OCI-LY1 (cell line): ENCODE measurements around the gene C2orf68.

Experiments used
- H2AFZ ChIP-seq: fragments of 200-600 bp; sonication (generic), shearing (Covaris generic); 2 replicates; pipeline ENCODE4 v1.6.0; 2014; ENCODE audit warnings: antibody characterized with exemption, mild to moderate bottlenecking, low read length
- H3F3A ChIP-seq: fragments of 200-600 bp; sonication (generic), shearing (Covaris generic); 2 replicates; pipeline ENCODE4 v1.6.0; 2014; ENCODE audit warnings: mild to moderate bottlenecking, antibody characterized with exemption, low read length, moderate library complexity; ENCODE audit not compliant: insufficient read depth
- H3K27ac ChIP-seq: fragments of 200-600 bp; sonication (generic); 2 replicates; pipeline ENCODE4 v1.5.1; 2014; ENCODE audit warnings: low read length, mixed run types, mild to moderate bottlenecking, low read depth; ENCODE audit not compliant: poor library complexity, severe bottlenecking
- H3K27me3 ChIP-seq: fragments of 200-600 bp; sonication (generic); 2 replicates; pipeline ENCODE4 v1.6.0; 2014; ENCODE audit warnings: antibody characterized with exemption, mild to moderate bottlenecking, low read length, moderate library complexity; ENCODE audit not compliant: insufficient read depth
- H3K36me3 ChIP-seq: fragments of 200-600 bp; sonication (generic); 2 replicates; pipeline ENCODE4 v1.6.1; 2014; ENCODE audit warnings: mild to moderate bottlenecking, antibody characterized with exemption, low read length, moderate library complexity, mixed read lengths; ENCODE audit not compliant: insufficient read depth
- H3K4me1 ChIP-seq: fragments of 200-600 bp; sonication (generic); 2 replicates; pipeline ENCODE4 v1.5.1; 2014; ENCODE audit warnings: mild to moderate bottlenecking, low read length, moderate library complexity; ENCODE audit not compliant: insufficient read depth, severe bottlenecking
- H3K4me2 ChIP-seq: fragments of 200-600 bp; sonication (generic), shearing (Covaris generic); 2 replicates; pipeline ENCODE4 v1.6.1; 2014; ENCODE audit warnings: low read length
- H3K4me3 ChIP-seq: fragments of 200-600 bp; sonication (generic); 2 replicates; pipeline ENCODE4 v1.5.1; 2014; ENCODE audit warnings: low read length, low read depth, mild to moderate bottlenecking, mixed read lengths; ENCODE audit not compliant: poor library complexity, severe bottlenecking
- H3K79me2 ChIP-seq: fragments of 200-600 bp; shearing (Covaris generic); 2 replicates; pipeline ENCODE4 v1.6.1; 2016; ENCODE audit warnings: mixed run types, low read length, mixed read lengths; ENCODE audit not compliant: insufficient read depth
- H3K9ac ChIP-seq: fragments of 200-600 bp; sonication (generic), shearing (Covaris generic); 2 replicates; pipeline ENCODE4 v1.6.1; 2014; ENCODE audit warnings: mild to moderate bottlenecking, low read length, mixed read lengths
- H3K9me2 ChIP-seq: fragments of 200-600 bp; sonication (generic), shearing (Covaris generic); 2 replicates; pipeline ENCODE4 v1.6.1; 2014; ENCODE audit warnings: low read depth, mild to moderate bottlenecking, low read length, mixed read lengths
- H3K9me3 ChIP-seq: fragments of 200-600 bp; shearing (Covaris generic); 2 replicates; pipeline ENCODE4 v1.6.1; 2014; ENCODE audit warnings: low read length, mixed read lengths
- H4K20me1 ChIP-seq: fragments of 200-600 bp; sonication (generic), shearing (Covaris generic); 2 replicates; pipeline ENCODE4 v1.6.0; 2016; ENCODE audit warnings: mild to moderate bottlenecking, low read length; ENCODE audit not compliant: insufficient read depth
- EZH2 ChIP-seq: fragments of 200-600 bp; sonication (generic), shearing (Covaris generic); IDR thresholded peaks from 2 replicates; pipeline ENCODE4 v1.8.0; 2017; ENCODE audit warnings: borderline replicate concordance, mixed run types, mild to moderate bottlenecking, antibody characterized with exemption, low read length, moderate library complexity, mixed read lengths
- TF ChIP-seq, protein P1 (sequence below): fragments of 200-600 bp; sonication (generic), shearing (Covaris generic); IDR thresholded peaks from 2 replicates; pipeline ENCODE4 v1.5.1; 2017; ENCODE audit warnings: mild to moderate bottlenecking, antibody characterized with exemption, low read length, moderate library complexity, mixed read lengths

The C2orf68 gene

DNA sequence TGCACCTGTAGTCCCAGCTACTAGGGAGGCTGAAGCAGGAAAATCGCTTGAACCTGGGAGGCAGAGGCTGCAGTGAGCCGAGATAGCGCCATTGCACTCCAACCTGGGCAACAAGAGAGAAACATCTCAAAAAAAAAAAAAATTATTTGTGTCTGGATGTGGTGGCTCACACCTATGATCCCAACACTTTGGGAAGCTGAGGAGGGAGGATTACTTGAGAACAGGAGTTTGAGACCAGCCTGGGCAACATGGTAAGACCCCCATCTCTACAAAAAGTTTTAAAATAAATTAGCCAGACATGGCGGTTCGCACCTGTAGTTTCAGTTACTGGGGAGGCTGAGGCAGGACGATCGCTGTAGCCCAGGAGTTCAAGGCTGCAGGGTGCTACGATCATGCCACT lies 36.1 kb downstream of the C2orf68 start:
- Histone ChIP-seq H4K20me1 (no peaks in the 10 kb centered on the region), H3K4me3 (no peak overlapping the region), H3K27ac (no peak overlapping the region), H3K9me2 (no peaks in the 10 kb centered on the region), H3K9ac (no peak overlapping the region), H3F3A (no peaks in the 10 kb centered on the region), H3K9me3 (no peaks in the 10 kb centered on the region), H3K36me3 (peaks cover 14% of the 10 kb centered on the region; the same call in 1 of the 2 replicates), H3K79me2 (no peaks in the 10 kb centered on the region), H3K4me2 (no peak overlapping the region), H3K27me3 (no peaks in the 10 kb centered on the region), H2AFZ (no peak overlapping the region), H3K4me1 (peaks cover 27% of the 10 kb centered on the region)
- TF ChIP-seq, protein P1, sequence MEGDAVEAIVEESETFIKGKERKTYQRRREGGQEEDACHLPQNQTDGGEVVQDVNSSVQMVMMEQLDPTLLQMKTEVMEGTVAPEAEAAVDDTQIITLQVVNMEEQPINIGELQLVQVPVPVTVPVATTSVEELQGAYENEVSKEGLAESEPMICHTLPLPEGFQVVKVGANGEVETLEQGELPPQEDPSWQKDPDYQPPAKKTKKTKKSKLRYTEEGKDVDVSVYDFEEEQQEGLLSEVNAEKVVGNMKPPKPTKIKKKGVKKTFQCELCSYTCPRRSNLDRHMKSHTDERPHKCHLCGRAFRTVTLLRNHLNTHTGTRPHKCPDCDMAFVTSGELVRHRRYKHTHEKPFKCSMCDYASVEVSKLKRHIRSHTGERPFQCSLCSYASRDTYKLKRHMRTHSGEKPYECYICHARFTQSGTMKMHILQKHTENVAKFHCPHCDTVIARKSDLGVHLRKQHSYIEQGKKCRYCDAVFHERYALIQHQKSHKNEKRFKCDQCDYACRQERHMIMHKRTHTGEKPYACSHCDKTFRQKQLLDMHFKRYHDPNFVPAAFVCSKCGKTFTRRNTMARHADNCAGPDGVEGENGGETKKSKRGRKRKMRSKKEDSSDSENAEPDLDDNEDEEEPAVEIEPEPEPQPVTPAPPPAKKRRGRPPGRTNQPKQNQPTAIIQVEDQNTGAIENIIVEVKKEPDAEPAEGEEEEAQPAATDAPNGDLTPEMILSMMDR = no peak
- TF ChIP-seq EZH2 = no peak

DNA sequence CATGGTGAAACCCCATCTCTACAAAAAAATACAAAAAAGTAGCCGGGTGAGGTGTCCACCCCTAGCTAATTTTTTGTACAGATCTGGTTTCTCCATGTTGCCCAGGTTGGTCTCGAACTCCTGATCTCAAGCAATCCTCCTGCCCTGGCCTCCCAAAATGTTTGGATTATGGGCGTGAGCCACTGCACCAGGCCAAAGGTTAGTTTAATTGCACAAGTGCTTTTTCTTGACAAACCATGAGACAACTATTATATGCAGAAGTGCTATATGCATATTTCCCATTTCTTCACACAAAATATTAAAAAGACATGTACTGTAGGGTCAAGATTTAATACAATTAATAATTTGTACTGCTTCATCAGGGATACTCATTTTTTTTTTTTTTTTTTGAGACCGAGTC lies 45.6 kb downstream of the C2orf68 start:
- peaks cover 11% of the 10 kb centered on the region for H3K4me1 ChIP-seq
- no peak overlapping the region for H3K27ac ChIP-seq
- no peak overlapping the region for H3K4me2 ChIP-seq
- H3K9me3 ChIP-seq = no peaks in the 10 kb centered on the region
- no peaks in the 10 kb centered on the region; the same call in 1 of the 2 replicates for H3F3A ChIP-seq
- no peak overlapping the region for H3K9ac ChIP-seq
- no peaks in the 10 kb centered on the region for H4K20me1 ChIP-seq
- H3K27me3 ChIP-seq = no peaks in the 10 kb centered on the region
- no peaks in the 10 kb centered on the region for H3K79me2 ChIP-seq
- no peak overlapping the region for H2AFZ ChIP-seq
- no peaks in the 10 kb centered on the region for H3K36me3 ChIP-seq
- TF ChIP-seq, protein P1 = no peak
- TF ChIP-seq EZH2 = no peak
- H3K9me2 ChIP-seq = no peaks in the 10 kb centered on the region
- no peak overlapping the region for H3K4me3 ChIP-seq

DNA sequence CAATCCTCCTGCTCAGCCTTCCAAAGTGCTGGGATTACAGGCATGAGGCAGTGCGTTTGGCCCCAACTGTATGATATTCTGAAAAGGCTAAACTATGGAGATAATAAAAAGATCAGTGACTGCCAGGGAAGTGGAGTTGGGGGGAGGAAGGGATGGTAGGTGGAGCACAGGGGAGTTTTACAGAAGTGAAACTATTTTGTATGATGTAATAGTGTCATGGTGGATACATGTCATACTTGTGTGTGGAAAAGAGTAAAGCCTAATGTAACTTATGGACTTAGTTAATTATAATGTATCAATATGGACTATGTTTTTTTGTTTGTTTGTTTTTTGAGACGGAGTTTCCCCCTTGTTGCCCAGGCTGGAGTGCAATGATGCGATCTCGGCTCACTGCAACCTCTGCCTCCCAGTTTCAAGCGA lies 47.7 kb downstream of the C2orf68 start:
- no peak overlapping the region for H3K9ac ChIP-seq
- H4K20me1 ChIP-seq = no peaks in the 10 kb centered on the region
- H3K9me2 ChIP-seq = no peaks in the 10 kb centered on the region
- no peak overlapping the region for H3K4me2 ChIP-seq
- no peaks in the 10 kb centered on the region for H3K36me3 ChIP-seq
- no peak overlapping the region for H2AFZ ChIP-seq
- no peak overlapping the region for H3K27ac ChIP-seq
- H3K4me1 ChIP-seq = peaks cover 25% of the 10 kb centered on the region
- H3K4me3 ChIP-seq = no peak overlapping the region
- no peaks in the 10 kb centered on the region for H3K9me3 ChIP-seq
- TF ChIP-seq, protein P1 = no peak
- TF ChIP-seq EZH2 = no peak
- no peaks in the 10 kb centered on the region for H3F3A ChIP-seq
- peaks cover 12% of the 10 kb centered on the region for H3K79me2 ChIP-seq
- no peaks in the 10 kb centered on the region for H3K27me3 ChIP-seq
